ENCODE measurements around the gene EEF1B2. TPM values are rescaled to one million over a fixed set of nuclear protein-coding genes. Genes with fewer than 3 reads are reported as not detected.
"Not testable (repeated sequence)": the region's sequence is repeated elsewhere in the genome, so short reads cannot be mapped to it uniquely, and the experiment has no call there.

EEF1B2 gene
- total and polyA plus RNA-seq, 2 of the 8 experiments (the other 6 are each of a cell fraction or from before 2014, with no cell fraction given): 504 to 679 TPM

DNA sequence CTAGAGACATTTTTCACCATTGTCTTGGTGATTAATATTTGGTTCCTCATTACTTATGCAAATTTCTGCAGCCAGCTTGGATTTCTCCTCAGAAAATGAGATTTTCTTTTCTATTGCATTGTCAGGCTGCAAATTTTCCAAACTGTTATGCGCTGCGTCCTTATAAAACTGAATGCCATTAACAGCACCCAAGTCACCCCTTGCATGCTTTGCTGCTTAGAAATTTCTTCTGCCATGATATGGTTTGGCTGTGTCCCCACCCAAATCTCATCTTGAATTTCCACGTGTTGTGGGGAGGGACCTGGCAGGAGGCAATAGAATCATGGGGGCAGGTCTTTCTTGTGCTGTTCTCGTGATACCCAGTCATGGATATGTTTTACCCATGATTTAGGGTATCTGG, 8.5 kb downstream of the EEF1B2 start:
- not testable (repeated sequence) for FAIRE-seq
- WGBS, 2 experiments (ENCODE audit: extremely low coverage in 1 of 2, insufficient coverage in 1 of 2, insufficient read length in 1 of 2, insufficient replicate concordance in 2 of 2, low coverage in 1 of 2, low lambda C conversion rate in 2 of 2, missing lambda C conversion rate in 1 of 2): 82% methylated on average over 4 of the region's 4 CpGs; no CpG with 5 or more reads in 1 of the 2 experiments

DNA sequence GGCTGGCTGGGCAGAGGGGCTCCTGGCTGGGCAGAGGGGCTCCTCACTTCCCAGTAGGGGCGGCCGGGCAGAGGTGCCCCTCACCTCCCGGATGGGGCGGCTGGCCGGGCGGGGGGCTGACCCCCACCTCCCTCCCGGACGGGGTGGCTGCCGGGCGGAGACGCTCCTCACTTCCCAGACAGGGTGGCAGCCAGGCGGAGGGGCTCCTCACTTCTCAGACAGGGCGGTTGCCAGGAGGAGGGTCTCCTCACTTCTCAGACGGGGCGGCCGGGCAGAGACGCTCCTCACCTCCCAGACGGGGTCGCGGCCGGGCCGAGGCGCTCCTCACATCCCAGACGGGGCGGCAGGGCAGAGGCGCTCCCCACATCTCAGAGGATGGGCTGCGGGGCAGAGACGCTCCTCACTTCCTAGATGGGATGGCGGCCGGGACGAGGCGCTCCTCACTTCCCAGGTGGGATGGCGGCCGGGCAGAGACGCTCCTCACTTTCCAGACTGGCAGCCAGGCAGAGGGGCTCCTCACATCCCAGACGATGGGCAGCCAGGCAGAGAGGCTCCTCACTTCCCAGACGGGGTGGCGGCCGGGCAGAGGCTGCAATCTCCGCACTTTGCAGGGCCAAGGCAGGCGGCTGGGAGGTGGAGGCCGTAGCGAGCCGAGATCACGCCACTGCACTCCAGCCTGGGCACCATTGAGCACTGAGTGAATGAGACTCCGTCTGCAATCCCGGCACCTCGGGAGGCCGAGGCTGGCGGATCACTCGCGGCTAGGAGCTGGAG, 12.1 kb downstream of the EEF1B2 start:
- CTCF ChIA-PET (ENCODE audit: partially characterized antibody); H3K56ac ChIP-seq (replicated peaks; ENCODE audit: insufficient read length, low read depth, low read length); H3K27ac ChIP-seq (ENCODE audit: low read depth, low read length); H3K79me1 ChIP-seq (ENCODE audit: low read depth, low read length); H3K4me1 ChIP-seq (replicated peaks in 1 of 4; ENCODE audit: control insufficient read depth in 3 of 4, insufficient read depth in 4 of 4, low read length in 3 of 4); H2BK15ac ChIP-seq (ENCODE audit: low read length); H4K8ac ChIP-seq (ENCODE audit: extremely low read depth, insufficient read depth, low read length); H2AK5ac ChIP-seq (ENCODE audit: low read depth, low read length); H4K91ac ChIP-seq (replicated peaks; ENCODE audit: insufficient read length, low read length); H4K20me1 ChIP-seq (replicated peaks in 1 of 2; ENCODE audit: control insufficient read depth in 1 of 2, insufficient read depth in 2 of 2, low read length in 2 of 2); H2BK12ac ChIP-seq (ENCODE audit: low read depth, low read length); DNase-seq (ENCODE audit: low read depth in 1 of 2, low spot score in 2 of 2); FAIRE-seq; H2BK5ac ChIP-seq (ENCODE audit: low read depth, low read length); H4K5ac ChIP-seq (ENCODE audit: insufficient read length, low read depth, low read length); H3K14ac ChIP-seq (ENCODE audit: insufficient read length); H3K4me2 ChIP-seq (ENCODE audit: insufficient read depth in 1 of 2, low read depth in 2 of 2, low read length in 2 of 2); H3K9ac ChIP-seq (replicated peaks in 1 of 4; ENCODE audit: extremely low read depth in 1 of 4, low read depth in 3 of 4, low read length in 3 of 4); H3K9me3 ChIP-seq (ENCODE audit: insufficient read depth in 2 of 2, low read depth in 1 of 2, low read length in 1 of 2); H2BK20ac ChIP-seq (ENCODE audit: low read length); POLR2A ChIA-PET (ENCODE audit: partially characterized antibody); H3K18ac ChIP-seq (ENCODE audit: extremely low read depth, low read length); H3K36me3 ChIP-seq (ENCODE audit: control insufficient read depth in 2 of 4, insufficient read depth in 4 of 4, low read length in 3 of 4); H3K23ac ChIP-seq (ENCODE audit: insufficient read length); H3K4ac ChIP-seq (replicated peaks; ENCODE audit: insufficient read length, low read depth, low read length); H3K4me3 ChIP-seq (ENCODE audit: extremely low read depth in 1 of 4, insufficient read depth in 2 of 4, low read depth in 3 of 4, low read length in 4 of 4); H2AFZ ChIP-seq (ENCODE audit: low read length); H3K79me2 ChIP-seq (ENCODE audit: control insufficient read depth in 1 of 2, insufficient read depth in 2 of 2, low read length in 2 of 2); H3K23me2 ChIP-seq (ENCODE audit: low read depth, low read length); H3K27me3 ChIP-seq (replicated peaks in 1 of 4; ENCODE audit: control insufficient read depth in 3 of 4, extremely low read depth in 1 of 4, insufficient read depth in 3 of 4, low read length in 3 of 4); H2BK120ac ChIP-seq (replicated peaks; ENCODE audit: low read depth, low read length): not testable (repeated sequence)
- 90% methylated on average over 7 of the region's 52 CpGs; no CpG with 5 or more reads in 1 of the 2 experiments for WGBS, 2 experiments (ENCODE audit: extremely low coverage in 1 of 2, insufficient coverage in 1 of 2, insufficient read length in 1 of 2, insufficient replicate concordance in 2 of 2, low coverage in 1 of 2, low lambda C conversion rate in 2 of 2, missing lambda C conversion rate in 1 of 2)

More for the DNA sequence above, 8.5 kb downstream of the EEF1B2 start:
- H2BK12ac ChIP-seq (ENCODE audit: low read depth, low read length); H3K4ac ChIP-seq (replicated peaks; ENCODE audit: insufficient read length, low read depth, low read length); H3K23ac ChIP-seq (ENCODE audit: insufficient read length); H4K8ac ChIP-seq (ENCODE audit: extremely low read depth, insufficient read depth, low read length); H3K14ac ChIP-seq (ENCODE audit: insufficient read length); H3K56ac ChIP-seq (replicated peaks; ENCODE audit: insufficient read length, low read depth, low read length); H2AFZ ChIP-seq (ENCODE audit: low read length); H3K27ac ChIP-seq (ENCODE audit: low read depth, low read length); H2AK5ac ChIP-seq (ENCODE audit: low read depth, low read length); H3K27me3 ChIP-seq (replicated peaks in 1 of 4; ENCODE audit: control insufficient read depth in 3 of 4, extremely low read depth in 1 of 4, insufficient read depth in 3 of 4, low read length in 3 of 4); H2BK15ac ChIP-seq (ENCODE audit: low read length); H3K79me1 ChIP-seq (ENCODE audit: low read depth, low read length); CTCF ChIA-PET (ENCODE audit: partially characterized antibody); H4K5ac ChIP-seq (ENCODE audit: insufficient read length, low read depth, low read length); H3K36me3 ChIP-seq (ENCODE audit: control insufficient read depth in 2 of 4, insufficient read depth in 4 of 4, low read length in 3 of 4); H2BK20ac ChIP-seq (ENCODE audit: low read length); DNase-seq (ENCODE audit: low read depth in 1 of 2, low spot score in 2 of 2); H2BK120ac ChIP-seq (replicated peaks; ENCODE audit: low read depth, low read length); H3K9me3 ChIP-seq (ENCODE audit: insufficient read depth in 2 of 2, low read depth in 1 of 2, low read length in 1 of 2); H3K4me1 ChIP-seq (replicated peaks in 1 of 4; ENCODE audit: control insufficient read depth in 3 of 4, insufficient read depth in 4 of 4, low read length in 3 of 4); H4K91ac ChIP-seq (replicated peaks; ENCODE audit: insufficient read length, low read length); H2BK5ac ChIP-seq (ENCODE audit: low read depth, low read length); H3K23me2 ChIP-seq (ENCODE audit: low read depth, low read length); H4K20me1 ChIP-seq (replicated peaks in 1 of 2; ENCODE audit: control insufficient read depth in 1 of 2, insufficient read depth in 2 of 2, low read length in 2 of 2); H3K4me3 ChIP-seq (ENCODE audit: extremely low read depth in 1 of 4, insufficient read depth in 2 of 4, low read depth in 3 of 4, low read length in 4 of 4); H3K18ac ChIP-seq (ENCODE audit: extremely low read depth, low read length); H3K9ac ChIP-seq (replicated peaks in 1 of 4; ENCODE audit: extremely low read depth in 1 of 4, low read depth in 3 of 4, low read length in 3 of 4); H3K79me2 ChIP-seq (ENCODE audit: control insufficient read depth in 1 of 2, insufficient read depth in 2 of 2, low read length in 2 of 2); H3K4me2 ChIP-seq (ENCODE audit: insufficient read depth in 1 of 2, low read depth in 2 of 2, low read length in 2 of 2): not testable (repeated sequence)
- POLR2A ChIA-PET (ENCODE audit: partially characterized antibody): interaction anchor here (1.4 to 2.9 kb wide), 2 partner anchors 8 to 89 kb away, joined by 4 to 11 read pairs; partner anchors contain the start of gene EEF1B2

All from H1 (cell line).